ENCODE data around the gene VPS45.

Gene VPS45

GRCh38 chr1:150165622-150166612 is 98.3 kb downstream of the VPS45 start:
- DNase-seq (ENCODE audit: low read depth): peak; percentile 67
- H3K4me3 ChIP-seq (ENCODE audit: low read depth, low read length): no peak overlapping the region
- TF ChIP-seq MYC (IDR thresholded peaks at IDR 0.05; ENCODE audit: low read depth, low read length) (no peak), POLR2A (IDR thresholded peaks at IDR 0.05; ENCODE audit: extremely low read depth, insufficient read length) (no peak), MAX (IDR thresholded peaks at IDR 0.05; ENCODE audit: low read depth, low read length) (no peak), CTCF (IDR thresholded peaks at IDR 0.05; ENCODE audit: low read depth, low read length) (peak; percentile 78)

GRCh38 chr1:150168960-150169601 is 101.5 kb downstream of the VPS45 start:
- TF ChIP-seq CTCF (IDR thresholded peaks at IDR 0.05; ENCODE audit: low read depth, low read length) (peak; percentile 72), MYC (IDR thresholded peaks at IDR 0.05; ENCODE audit: low read depth, low read length) (no peak)
- peak; percentile 70 for DNase-seq (ENCODE audit: low read depth)
- H3K4me3 ChIP-seq (ENCODE audit: low read depth, low read length): no peak overlapping the region

- DNase-seq (ENCODE audit: low read depth): no peak
- no peak for TF ChIP-seq MYC (IDR thresholded peaks at IDR 0.05; ENCODE audit: low read depth, low read length)
- TF ChIP-seq CTCF (IDR thresholded peaks at IDR 0.05; ENCODE audit: low read depth, low read length): no peak
- no peak overlapping the region for H3K4me3 ChIP-seq (ENCODE audit: low read depth, low read length)
Observed at GRCh38 chr1:150171801-150172200, 104.2 kb downstream of the VPS45 start.

- no peak for DNase-seq (ENCODE audit: low read depth)
- TF ChIP-seq MAX (IDR thresholded peaks at IDR 0.05; ENCODE audit: low read depth, low read length): no peak
- TF ChIP-seq MYC (IDR thresholded peaks at IDR 0.05; ENCODE audit: low read depth, low read length): no peak
- TF ChIP-seq CTCF (IDR thresholded peaks at IDR 0.05; ENCODE audit: low read depth, low read length): no peak
- TF ChIP-seq POLR2A (IDR thresholded peaks at IDR 0.05; ENCODE audit: extremely low read depth, insufficient read length): no peak
- no peak overlapping the region for H3K4me3 ChIP-seq (ENCODE audit: low read depth, low read length)
Observed at GRCh38 chr1:150173141-150173585, 105.6 kb downstream of the VPS45 start.

- TF ChIP-seq MAX (IDR thresholded peaks at IDR 0.05; ENCODE audit: low read depth, low read length): no peak
- H3K4me3 ChIP-seq (ENCODE audit: low read depth, low read length): no peak overlapping the region
- peak; percentile 54 for DNase-seq (ENCODE audit: low read depth)
Observed at GRCh38 chr1:150176593-150176992, 109.0 kb downstream of the VPS45 start.

GRCh38 chr1:150178548-150178947 is 111.0 kb downstream of the VPS45 start:
- DNase-seq (ENCODE audit: low read depth): peak; percentile 60
- H3K4me3 ChIP-seq (ENCODE audit: low read depth, low read length): no peak overlapping the region
- TF ChIP-seq MAX (IDR thresholded peaks at IDR 0.05; ENCODE audit: low read depth, low read length) (no peak), MYC (IDR thresholded peaks at IDR 0.05; ENCODE audit: low read depth, low read length) (no peak), POLR2A (IDR thresholded peaks at IDR 0.05; ENCODE audit: extremely low read depth, insufficient read length) (no peak), CTCF (IDR thresholded peaks at IDR 0.05; ENCODE audit: low read depth, low read length) (no peak)

All from NB4 (cell line).